IPS-NIHi7 (cell line): ENCODE data around the gene ERF.
"Not testable (repeated sequence)": the region's sequence is repeated elsewhere in the genome, so short reads cannot be mapped to it uniquely, and the experiment has no call there.

Experiments
- DNase-seq: peaks from one replicate; pipeline ENCODE4 v3.0.0; 2012; ENCODE audit warnings: mixed read lengths; ENCODE audit errors: extremely low spot score

ERF gene

GRCh38 chr19:42275517-42275916 lies 20.6 kb upstream of the ERF start:
- DNase-seq: no peak

GRCh38 chr19:42275103-42275502 lies 20.2 kb upstream of the ERF start:
- DNase-seq: no peak

DNA sequence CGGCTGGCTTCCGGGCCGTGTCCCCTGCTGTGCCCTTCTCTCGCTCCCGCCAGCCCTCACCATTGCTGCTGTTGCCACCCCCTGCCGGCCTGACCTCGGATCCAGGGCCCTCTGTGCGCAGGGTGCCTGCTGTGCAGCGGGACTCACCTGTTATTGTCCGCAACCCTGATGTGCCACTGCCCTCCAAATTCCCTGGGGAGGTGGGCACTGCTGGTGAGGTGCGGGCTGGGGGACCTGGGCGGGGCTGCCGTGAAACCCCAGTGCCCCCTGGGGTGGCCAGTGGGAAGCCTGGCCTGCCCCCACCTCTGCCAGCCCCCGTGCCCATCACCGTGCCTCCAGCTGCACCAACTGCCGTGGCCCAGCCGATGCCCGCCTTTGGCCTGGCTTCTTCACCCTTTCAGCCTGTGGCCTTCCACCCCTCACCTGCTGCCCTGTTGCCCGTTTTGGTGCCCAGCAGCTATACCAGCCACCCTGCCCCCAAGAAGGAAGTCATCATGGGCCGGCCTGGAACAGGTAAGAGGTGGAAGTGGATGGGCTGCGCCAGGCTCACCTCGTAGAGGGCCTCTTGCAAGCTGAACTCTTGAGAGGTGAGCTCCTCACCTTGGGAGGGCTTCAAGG lies 19.2 kb upstream of the ERF start:
- no peak for DNase-seq

- no peak for DNase-seq
Observed at GRCh38 chr19:42273407-42274064, 18.6 kb upstream of the ERF start.

DNA sequence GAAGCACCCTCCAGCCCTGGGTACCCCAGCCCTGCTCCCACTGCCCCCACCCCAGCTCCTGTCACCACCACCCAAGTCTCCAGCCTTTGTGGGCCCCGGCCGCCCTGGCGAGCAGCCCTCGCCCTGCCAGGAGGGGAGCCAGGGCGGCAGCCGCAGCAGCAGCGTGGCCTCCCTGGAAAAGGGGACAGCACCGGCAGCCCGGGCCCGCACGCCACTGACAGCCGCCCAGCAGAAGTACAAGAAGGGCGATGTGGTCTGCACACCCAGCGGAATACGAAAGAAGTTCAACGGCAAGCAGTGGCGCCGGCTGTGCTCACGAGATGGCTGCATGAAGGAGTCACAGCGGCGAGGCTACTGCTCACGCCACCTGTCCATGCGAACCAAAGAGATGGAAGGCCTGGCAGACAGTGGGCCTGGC lies 18.1 kb upstream of the ERF start:
- no peak for DNase-seq

DNA sequence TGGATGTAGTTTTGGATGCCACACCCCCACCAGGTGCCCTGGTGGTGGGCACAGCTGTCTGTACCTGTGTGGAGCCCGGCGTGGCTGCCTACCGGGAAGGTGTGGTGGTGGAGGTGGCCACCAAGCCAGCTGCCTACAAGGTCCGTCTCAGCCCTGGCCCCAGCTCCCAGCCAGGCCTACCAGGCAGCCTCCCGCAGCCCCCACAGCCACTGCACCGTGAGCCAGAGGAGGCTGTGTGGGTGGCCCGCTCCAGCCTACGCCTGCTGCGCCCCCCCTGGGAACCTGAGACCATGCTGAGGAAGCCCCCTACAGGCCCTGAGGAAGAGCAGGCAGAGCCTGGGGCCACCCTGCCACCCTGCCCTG lies 17.6 kb upstream of the ERF start:
- DNase-seq: no peak

DNA sequence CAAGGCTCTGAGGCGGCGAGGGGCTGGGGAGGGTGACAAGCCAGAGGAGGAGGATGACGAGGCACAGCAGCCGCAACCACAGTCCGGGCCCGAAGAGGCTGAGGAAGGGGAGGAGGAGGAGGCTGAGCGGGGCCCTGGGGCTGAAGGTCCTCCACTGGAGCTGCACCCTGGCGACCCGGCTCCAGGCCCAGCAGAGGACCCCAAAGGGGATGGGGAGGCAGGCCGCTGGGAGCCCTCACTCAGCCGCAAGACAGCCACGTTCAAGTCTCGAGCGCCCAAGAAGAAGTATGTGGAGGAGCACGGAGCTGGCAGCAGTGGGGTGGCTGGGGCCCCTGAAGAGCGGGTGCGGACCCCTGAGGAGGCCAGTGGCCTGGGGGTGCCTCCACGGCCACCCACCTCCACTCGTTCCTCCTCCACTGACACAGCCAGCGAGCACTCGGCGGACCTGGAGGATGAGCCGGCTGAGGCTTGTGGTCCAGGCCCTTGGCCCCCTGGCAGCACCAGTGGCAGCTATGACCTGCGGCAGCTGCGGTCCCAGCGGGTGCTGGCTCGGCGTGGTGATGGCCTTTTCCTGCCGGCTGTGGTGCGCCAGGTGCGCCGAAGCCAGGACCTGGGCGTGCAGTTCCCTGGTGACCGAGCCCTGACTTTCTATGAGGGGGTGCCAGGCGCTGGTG lies 17.1 kb upstream of the ERF start:
- DNase-seq: no peak

GRCh38 chr19:42271045-42271419 lies 16.1 kb upstream of the ERF start:
- no peak for DNase-seq

DNA sequence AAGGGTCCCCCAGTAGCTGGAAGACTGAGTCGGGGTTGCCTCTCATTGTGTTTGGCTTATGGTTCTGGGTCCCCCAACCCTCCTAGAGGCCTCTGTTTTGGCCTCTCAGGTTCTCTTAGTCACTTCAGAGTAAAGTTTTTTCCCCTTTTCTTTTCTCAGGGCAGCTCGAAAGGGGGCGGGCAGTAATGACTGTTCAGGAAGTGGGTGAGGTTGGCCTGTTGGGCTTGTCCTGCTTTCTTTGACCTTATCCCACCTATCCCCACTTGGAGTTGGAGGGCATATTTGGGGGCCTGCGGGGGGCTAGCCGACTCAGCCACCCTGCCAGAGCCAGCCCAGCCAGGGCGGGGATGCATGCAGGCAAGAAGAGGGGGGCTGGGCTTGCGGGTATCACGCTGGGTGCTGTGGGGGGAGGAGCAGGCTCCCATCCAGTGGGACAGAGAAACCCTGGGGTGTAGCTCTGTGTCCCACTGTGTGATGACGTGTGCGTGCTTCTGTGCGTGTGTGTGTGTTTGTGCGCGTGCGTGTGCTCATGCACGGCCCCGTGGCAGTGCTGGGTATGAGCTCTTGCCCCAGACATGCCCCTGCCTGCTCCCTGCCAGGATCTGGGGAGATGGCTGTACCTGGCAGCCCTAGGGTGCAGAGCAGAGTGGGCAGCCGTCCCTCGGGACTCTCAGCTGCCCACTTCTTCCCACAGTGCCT lies 15.6 kb upstream of the ERF start:
- no peak for DNase-seq

GRCh38 chr19:42269478-42270345 lies 14.8 kb upstream of the ERF start:
- DNase-seq: no peak

DNA sequence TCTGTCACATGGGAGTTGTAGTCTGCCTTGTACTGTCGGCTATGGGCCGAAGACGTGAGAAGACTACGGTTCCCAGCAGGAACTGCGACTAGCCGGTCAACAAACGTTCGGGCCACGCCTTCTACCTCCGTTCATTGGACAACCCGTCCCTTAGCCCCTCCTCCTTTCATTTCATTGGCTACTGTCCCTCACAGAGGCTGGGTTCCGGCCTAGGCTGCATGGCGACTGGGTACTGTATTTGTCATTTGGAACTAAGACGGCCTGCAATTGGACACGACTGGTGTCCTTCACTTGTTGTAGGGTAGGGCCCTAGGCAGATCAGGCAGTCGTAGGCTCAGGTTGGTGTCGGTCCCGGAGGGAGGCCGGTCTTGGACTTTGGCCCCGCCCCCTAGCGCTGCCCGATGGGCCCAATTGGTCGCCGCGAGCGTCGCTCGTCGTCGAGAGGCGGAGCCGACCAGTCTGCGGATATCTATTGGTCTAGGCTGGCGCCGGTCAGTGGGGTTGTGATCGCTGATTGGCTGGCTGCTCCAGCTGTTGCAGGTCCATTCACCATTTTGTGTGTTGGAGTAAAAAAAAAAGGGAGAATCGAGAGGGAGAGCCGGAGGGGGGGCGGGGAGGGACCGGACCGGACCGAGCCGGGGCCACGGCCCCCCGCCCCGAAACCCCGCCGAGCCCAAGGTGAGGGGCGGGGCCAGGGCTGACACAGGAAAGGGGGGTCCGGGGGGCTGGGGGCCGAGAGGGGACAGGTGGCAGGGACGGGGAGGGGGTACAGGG lies 14.0 kb upstream of the ERF start, which contains the start of gene CIC:
Gene CIC (plus strand): TSS at position 549 of the 774 bp plus-strand sequence. CDS start 2,532 bp downstream, outside the sequence.
- DNase-seq: peak; percentile 93

- DNase-seq: peak; percentile 89
Observed at GRCh38 chr19:42268142-42268703, 13.3 kb upstream of the ERF start.

DNA sequence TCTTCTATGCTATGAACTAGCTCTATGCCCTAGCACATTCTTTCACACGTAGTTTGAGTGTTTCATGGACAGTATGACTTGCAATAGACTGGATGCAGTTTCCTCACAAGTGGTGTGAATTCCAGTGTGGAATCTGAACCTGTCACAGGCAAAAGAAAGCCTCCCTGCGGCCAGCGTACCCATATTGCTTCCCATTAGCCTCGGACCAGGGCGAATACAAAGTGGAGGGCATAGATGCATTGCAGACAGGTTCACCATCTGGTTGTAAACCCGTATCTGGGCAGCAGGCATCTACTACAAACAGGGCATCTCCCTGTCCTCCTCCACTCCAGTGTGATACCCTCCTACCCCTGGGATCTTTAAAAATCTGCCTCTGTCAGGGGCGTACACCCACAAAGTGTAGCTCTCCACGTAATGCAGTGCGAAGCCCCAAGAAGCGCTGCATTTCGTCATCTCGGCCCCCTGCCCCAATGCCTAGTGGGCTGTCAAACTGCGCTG lies 12.8 kb upstream of the ERF start:
- no peak for DNase-seq

DNA sequence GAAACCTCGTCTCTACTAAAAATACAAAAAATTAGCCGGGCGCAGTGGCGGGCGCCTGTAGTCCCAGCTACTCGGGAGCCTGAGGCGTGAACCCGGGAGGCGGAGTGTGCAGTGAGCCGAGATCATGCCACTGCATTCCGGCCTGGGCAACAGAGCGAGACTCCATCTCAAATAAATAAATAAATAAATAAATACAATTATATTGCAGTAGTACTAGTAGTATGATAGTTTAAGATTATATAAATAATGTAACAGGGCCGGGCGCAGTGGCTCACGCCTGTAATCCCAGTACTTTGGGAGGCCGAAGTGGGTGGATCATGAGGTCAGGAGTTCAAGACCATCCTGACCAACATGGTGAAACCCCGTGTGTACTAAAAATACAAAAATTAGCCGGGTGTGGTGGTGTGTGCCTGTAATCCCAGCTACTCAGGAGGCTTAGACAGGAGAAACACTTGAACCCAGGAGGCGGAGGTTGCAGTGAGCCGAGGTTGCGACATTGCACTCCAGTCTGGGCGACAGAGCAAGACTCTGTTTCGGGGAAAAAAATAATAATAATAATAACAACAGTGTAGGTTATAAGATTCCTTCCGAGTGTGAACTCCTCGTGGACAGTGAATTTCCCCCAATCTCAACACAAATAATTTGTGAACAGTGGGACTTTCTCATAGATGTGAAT lies 12.1 kb upstream of the ERF start:
- not testable (repeated sequence) for DNase-seq

DNA sequence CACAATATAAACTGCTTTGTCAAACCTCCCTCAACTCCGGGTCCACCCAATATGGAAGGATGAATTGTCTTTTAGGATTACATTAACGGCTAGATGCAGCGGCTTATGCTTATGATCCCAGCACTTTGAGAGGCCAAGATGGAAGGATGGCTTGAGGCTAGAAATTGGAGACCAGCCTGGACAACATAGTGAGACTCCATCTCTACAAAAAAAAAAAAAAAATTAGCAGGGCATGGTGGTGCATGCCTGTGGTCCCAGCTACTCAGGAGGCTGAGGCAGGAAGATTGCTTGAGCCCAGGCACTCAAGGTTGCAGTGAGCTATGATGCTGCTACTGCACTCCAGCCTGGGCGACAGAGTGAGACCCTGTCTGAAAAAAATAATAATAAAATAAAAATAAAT lies 11.2 kb upstream of the ERF start:
- DNase-seq: not testable (repeated sequence)

DNA sequence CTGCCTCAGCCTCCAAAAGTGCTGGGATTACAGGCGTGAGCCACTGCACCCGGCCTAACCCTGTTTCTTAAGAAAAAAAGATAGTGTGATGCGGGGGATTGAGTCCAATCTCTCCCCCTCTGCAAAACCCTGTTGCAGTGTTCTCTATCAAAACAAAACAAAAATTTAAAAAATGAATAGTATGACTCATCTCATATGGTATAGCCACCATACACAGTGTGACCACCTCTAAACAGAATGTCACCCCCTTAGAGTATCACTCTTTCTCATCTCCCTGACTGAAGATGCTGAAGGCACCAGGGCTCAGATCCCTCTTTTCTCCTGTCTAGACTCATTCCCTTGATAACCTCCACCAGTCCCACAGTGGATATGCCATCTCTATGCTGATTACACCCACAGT lies 6.8 kb upstream of the ERF start:
- DNase-seq: no peak

DNA sequence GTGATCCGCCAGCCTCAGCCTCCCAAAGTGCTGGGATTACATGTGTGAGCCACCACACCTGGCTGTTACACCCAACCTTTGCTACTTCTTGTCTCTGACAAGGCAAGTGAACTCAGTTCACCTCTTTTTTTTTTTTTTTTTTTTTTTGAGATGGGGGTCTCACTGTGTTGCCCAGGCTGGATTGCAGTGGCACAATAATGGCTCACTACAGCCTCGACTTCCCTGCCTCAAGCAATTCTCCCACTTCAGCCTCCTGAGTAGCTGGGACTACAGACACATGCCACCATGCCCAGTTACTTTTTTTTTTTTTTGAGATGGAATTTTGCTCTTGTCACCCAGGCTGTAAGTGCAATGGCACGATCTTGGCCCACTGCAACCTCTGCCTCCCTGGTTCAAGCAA lies 2.9 kb upstream of the ERF start:
- DNase-seq: not testable (repeated sequence)

DNA sequence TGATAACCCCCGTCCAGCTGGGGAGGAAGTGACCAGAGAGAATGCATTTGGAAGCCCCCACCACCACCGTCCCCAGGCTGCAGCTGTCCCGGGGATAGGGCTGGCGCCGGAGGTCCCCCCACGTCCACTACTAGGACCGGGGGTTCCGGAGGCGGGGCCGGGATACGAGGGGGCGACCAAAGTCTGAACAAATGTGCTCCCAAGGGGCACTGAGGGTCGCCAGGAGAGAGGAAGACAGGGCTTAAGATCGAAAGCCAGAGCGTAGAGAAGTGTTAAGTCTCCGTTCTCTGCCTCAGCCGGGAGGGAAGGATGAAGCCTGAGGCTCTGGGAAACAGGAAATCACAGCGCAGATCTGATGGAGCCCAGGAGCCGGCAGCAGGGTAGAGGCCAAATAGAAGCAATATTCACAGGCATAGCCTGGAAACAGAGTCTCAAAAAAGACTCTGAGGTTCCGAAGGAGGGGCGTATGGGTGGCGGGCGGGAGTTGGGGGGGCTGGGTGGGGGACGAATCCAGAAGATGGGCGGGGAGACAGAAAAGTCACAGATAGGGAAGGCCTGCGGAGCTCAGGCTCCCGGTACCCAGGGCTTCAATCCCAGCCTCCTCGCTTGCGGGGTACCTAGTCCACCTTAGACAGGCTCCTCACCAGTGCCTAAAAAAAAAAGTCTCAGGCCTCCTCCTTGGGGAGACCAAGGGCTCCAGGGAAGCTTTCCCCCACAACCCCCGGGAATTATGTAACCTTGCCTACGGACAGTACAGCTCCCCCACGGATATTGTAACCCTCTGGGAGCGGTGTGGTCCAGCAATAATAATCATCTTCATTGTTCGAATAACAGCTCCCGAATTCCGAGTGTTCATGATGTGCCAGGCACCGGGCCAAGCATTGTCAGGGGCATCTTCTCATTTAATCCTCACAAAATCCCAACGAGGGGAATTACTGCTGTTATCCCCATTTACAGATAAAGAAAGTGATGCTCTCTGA lies 1.1 kb upstream of the ERF start:
- DNase-seq: peak; percentile 35
